Activated naive CD8-positive, alpha-beta T cell treated with anti-CD3 and anti-CD28 coated beads, Interleukin-2, amount 50 U/mL, for 24 hours (primary cell): ENCODE data around the gene RAB40A.

Experiments used
- ATAC-seq: fragments of 150-1000 bp; cut with Tn5 transposase; one replicate; pipeline ENCODE4 v1.10.0; 2021
- DNase-seq: peaks from one replicate; pipeline ENCODE4 v3.0.0; 2021
- H3K27ac Mint-ChIP-seq: one replicate; pipeline ENCODE4 v1.8.0; 2021; ENCODE audit warnings: mild to moderate bottlenecking, mixed read lengths
- H3K27me3 Mint-ChIP-seq: one replicate; pipeline ENCODE4 v1.8.0; 2021; ENCODE audit warnings: mixed read lengths
- H3K36me3 Mint-ChIP-seq: one replicate; pipeline ENCODE4 v1.8.0; 2021; ENCODE audit warnings: low read depth, mixed read lengths
- H3K4me1 Mint-ChIP-seq: one replicate; pipeline ENCODE4 v1.8.0; 2021; ENCODE audit warnings: mixed read lengths
- H3K4me3 Mint-ChIP-seq: one replicate; pipeline ENCODE4 v1.8.0; 2021; ENCODE audit warnings: mild to moderate bottlenecking, moderate library complexity, mixed read lengths
- H3K9me3 Mint-ChIP-seq: one replicate; pipeline ENCODE4 v1.8.0; 2021; ENCODE audit warnings: mixed read lengths

RAB40A gene

DNA sequence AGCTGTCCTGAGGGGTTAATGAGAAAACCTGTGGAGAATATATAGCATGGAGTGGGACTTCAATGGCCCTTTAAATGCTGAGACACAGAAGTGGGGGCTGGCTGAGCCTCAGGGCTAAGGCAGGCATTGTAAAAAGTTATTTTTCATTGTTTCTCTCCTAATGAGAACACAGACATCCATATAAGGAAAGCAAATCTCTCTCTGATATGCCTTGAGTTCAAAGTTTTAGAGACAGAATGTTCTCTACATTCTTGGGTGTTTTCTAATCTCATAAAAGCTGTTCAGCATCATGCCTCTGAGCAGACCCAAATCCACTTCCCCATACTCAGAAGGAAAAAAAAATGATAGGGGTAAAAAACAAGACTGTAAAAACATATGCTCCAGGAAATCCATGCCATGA, 16.8 kb upstream of the RAB40A start:
- DNase-seq (no peak), ATAC-seq (no peak)
- H3K4me3 Mint-ChIP-seq = no peak overlapping the region
- no peak overlapping the region for H3K27ac Mint-ChIP-seq
- H3K27me3 Mint-ChIP-seq = no peaks in the 10 kb centered on the region
- no peaks in the 10 kb centered on the region for H3K36me3 Mint-ChIP-seq
- no peaks in the 10 kb centered on the region for H3K9me3 Mint-ChIP-seq
- H3K4me1 Mint-ChIP-seq = peaks cover 2% of the 10 kb centered on the region

DNA sequence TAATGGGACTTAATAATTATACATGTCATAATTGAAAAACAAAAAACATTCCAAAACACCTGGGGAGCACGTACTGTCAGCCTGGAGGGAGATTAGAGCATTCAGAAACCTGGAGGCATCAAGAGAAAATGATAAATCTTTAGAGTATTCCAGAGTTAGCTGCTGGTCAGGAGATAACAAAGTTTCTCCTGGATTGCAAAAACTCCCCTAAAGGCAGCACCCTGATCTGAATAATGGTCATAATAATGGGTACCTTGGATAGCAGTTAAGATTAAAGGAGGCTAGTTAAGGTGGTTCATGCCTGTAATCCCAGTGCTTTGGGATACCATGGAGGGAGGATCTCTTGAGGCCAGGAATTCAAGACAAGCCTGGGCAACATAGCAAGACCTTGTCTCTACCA, 15.9 kb upstream of the RAB40A start:
- Mint-ChIP-seq H3K27ac (no peak overlapping the region), H3K9me3 (no peaks in the 10 kb centered on the region), H3K4me3 (no peak overlapping the region), H3K36me3 (no peaks in the 10 kb centered on the region), H3K4me1 (peaks cover 2% of the 10 kb centered on the region), H3K27me3 (no peaks in the 10 kb centered on the region)
- DNase-seq = no peak
- no peak for ATAC-seq

DNA sequence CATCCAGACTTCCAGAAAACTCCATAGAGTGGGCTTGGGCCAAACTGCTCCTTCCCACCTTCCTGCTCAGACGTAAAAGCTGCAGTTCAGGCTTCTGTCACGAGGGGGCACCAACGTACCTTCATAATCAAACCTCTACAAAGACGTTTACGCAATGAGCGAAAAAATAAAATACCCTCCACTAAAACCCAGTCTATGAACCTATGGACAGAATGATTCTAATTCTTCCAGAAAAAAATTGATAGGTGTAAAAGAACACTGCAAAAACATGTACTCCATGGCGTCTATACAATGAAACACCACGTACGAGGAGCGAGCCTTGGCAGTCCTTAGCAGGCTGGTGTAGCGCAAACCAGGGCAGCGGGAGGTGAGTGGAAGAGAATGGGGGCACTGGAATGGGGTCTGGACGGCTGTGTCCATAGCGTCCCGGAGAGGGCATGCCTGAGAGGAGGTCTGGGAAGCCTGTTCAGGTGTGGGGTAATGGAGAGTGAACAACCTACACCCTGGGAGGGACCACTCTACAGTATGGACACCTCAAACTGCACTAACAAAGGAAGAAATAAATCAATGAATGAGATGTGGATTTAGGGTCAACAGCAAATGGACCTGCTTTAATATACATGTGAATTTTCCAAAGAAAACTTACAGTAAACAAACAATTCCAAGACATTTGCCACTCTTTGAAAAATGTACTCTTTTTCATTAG, 14.4 kb upstream of the RAB40A start:
- DNase-seq = peak; percentile 70
- Mint-ChIP-seq H3K36me3 (no peaks in the 10 kb centered on the region), H3K4me3 (peak overlapping the region; percentile 54), H3K9me3 (no peaks in the 10 kb centered on the region), H3K27ac (no peak overlapping the region), H3K27me3 (no peaks in the 10 kb centered on the region), H3K4me1 (peaks cover 2% of the 10 kb centered on the region)
- no peak for ATAC-seq

DNA sequence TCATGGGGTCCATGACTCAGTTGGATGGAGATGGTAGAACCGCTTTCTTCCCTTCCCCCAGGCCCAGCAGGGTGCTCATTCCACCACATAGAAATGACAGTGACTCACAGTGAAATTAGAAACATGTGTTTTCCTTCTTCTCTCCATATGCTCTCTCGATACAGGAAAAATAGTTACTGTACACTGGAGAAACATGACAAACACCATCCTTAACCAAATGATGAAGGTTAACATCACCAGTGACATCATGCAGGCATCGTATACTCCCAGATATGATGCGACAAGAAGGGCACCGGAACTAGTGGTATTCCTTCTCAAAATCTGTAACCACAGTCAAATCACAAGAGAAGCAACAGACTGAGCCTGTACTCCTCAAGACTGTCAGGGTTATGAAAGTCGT, 11.7 kb upstream of the RAB40A start:
- ATAC-seq (no peak), DNase-seq (no peak)
- Mint-ChIP-seq H3K9me3 (no peaks in the 10 kb centered on the region), H3K27ac (no peak overlapping the region), H3K4me1 (peaks cover 2% of the 10 kb centered on the region), H3K27me3 (no peaks in the 10 kb centered on the region), H3K36me3 (no peaks in the 10 kb centered on the region), H3K4me3 (no peak overlapping the region)

DNA sequence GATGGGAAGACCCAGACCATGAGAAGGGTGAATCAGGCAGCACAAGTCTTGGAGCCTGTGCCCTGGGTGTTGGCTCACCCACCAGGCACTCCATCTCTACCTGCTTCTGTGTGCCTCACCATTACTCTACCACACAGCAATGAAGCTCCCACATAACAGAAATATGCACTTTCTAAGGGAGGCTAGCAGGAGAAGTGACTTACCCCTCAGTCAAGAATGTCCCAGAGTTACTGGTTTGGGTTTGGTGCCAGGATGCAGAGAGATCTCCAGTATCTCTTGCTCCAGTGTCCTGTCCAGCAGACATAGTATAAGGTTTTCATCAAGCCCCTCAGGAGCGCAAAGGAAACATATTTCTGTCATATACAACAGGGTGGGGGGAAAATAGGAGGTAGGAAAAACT, 11.3 kb upstream of the RAB40A start:
- Mint-ChIP-seq H3K4me3 (no peak overlapping the region), H3K27ac (no peak overlapping the region), H3K9me3 (no peaks in the 10 kb centered on the region), H3K27me3 (no peaks in the 10 kb centered on the region), H3K4me1 (peaks cover 2% of the 10 kb centered on the region), H3K36me3 (no peaks in the 10 kb centered on the region)
- DNase-seq (no peak), ATAC-seq (no peak)

DNA sequence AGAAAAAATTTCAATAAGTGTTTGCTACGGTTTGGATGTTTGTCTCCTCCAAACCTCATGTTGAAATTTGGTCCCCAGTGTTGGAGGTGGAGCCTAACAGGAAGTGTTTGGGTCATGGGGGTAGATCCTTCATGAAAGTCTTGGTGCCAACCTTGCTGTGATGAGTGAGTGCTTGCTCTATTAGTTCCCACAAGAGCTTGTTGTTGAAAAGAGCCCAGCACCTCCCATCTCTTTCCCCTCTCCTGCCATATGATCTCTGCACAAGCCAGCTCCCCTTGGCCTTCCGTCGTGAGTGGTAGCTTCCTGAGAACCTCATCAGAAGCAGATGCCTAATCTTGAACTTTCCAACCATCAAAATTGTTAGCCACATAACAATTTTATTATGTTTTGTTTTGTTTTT, 10.3 kb upstream of the RAB40A start:
- ATAC-seq (no peak), DNase-seq (no peak)
- H3K27ac Mint-ChIP-seq = no peak overlapping the region
- peaks cover 2% of the 10 kb centered on the region for H3K4me1 Mint-ChIP-seq
- H3K4me3 Mint-ChIP-seq = no peak overlapping the region
- no peaks in the 10 kb centered on the region for H3K36me3 Mint-ChIP-seq
- no peaks in the 10 kb centered on the region for H3K27me3 Mint-ChIP-seq
- no peaks in the 10 kb centered on the region for H3K9me3 Mint-ChIP-seq

DNA sequence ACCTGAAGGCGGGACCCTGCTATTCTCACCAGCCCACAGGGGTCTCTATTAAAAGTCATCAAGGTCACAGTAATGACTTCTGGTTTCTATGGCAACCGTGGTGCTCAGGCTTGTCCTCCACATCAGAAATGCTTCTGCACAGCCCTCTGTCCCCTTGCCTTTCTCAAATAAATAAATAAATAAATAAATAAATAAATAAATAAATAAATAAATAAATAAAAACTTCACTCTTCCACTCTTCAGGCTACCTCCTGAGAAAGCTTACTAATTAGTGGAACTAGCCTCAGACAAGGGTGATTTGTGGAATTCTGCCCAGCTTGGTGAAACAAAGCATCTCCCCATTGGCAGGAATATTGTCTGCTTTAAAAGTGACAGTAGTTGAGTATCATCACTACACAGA, 5.5 kb upstream of the RAB40A start:
- H3K36me3 Mint-ChIP-seq = no peaks in the 10 kb centered on the region
- no peak overlapping the region for H3K4me3 Mint-ChIP-seq
- no peaks in the 10 kb centered on the region for H3K27me3 Mint-ChIP-seq
- H3K27ac Mint-ChIP-seq = no peak overlapping the region
- ATAC-seq (no peak), DNase-seq (no peak)
- H3K4me1 Mint-ChIP-seq = no peaks in the 10 kb centered on the region
- H3K9me3 Mint-ChIP-seq = no peaks in the 10 kb centered on the region

DNA sequence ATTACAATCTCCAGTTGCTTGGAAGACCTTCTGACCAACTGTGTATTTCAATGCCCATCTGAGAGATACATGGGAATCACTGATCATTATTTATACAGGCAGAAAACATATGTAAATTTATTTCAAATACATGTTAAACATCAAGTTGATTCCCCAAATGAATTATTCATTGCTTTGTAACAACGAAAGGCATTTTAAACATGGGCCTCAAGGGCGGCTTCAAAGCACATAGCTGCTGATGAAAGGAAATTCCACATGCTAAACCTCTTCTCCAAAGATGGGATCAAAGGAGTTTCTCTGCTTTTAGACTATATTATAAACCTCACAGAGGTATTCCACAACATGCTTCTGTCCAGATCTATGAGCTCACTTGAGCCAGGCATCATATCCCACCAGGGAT, 4.3 kb upstream of the RAB40A start:
- H3K27me3 Mint-ChIP-seq = no peaks in the 10 kb centered on the region
- no peak overlapping the region for H3K4me3 Mint-ChIP-seq
- DNase-seq (no peak), ATAC-seq (no peak)
- H3K27ac Mint-ChIP-seq = no peak overlapping the region
- H3K36me3 Mint-ChIP-seq = no peaks in the 10 kb centered on the region
- no peaks in the 10 kb centered on the region for H3K4me1 Mint-ChIP-seq
- H3K9me3 Mint-ChIP-seq = no peaks in the 10 kb centered on the region

DNA sequence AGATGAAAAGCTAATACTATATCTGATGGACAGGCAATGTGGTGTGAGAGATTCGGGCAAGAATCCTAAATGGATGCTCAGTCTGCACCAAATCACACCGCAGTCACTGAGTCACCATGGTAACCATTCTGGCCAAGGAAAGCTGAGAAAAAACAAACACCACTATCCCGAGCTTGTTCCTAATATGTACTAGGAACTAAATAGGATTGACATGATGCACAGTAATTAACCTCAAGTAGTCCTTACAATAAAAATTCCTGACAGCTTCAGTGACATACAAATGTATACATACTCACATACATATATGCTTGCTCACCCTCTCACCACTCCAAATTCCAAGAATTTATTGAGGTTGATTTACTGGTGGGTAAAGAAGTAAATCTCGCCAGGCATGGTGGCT, 1.1 kb upstream of the RAB40A start:
- H3K27ac Mint-ChIP-seq = no peak overlapping the region
- H3K4me1 Mint-ChIP-seq = no peaks in the 10 kb centered on the region
- no peak overlapping the region for H3K4me3 Mint-ChIP-seq
- no peaks in the 10 kb centered on the region for H3K36me3 Mint-ChIP-seq
- DNase-seq = no peak
- no peak for ATAC-seq
- no peaks in the 10 kb centered on the region for H3K9me3 Mint-ChIP-seq
- H3K27me3 Mint-ChIP-seq = no peaks in the 10 kb centered on the region

DNA sequence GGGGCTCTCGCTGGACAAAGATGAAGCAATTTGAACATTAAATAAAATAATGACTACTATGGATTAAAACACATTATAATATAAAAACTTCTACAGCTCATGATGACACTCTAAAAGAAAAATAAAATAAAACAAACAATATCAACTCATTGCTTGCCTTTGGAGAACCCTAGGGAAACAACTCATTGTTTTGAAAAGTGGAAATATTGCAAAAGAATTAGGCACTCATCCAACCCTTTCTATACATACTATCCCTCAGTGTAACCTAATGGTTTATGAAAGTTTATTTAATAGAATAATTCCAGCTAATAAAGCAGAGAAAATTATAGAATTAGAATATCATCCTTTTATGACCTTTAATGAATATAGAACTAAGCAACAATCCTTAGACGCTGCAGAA, 718 bp downstream of the RAB40A start:
- H3K4me3 Mint-ChIP-seq = no peak overlapping the region
- H3K4me1 Mint-ChIP-seq = no peaks in the 10 kb centered on the region
- no peaks in the 10 kb centered on the region for H3K27me3 Mint-ChIP-seq
- no peak for ATAC-seq
- H3K36me3 Mint-ChIP-seq = no peaks in the 10 kb centered on the region
- H3K27ac Mint-ChIP-seq = no peak overlapping the region
- H3K9me3 Mint-ChIP-seq = no peaks in the 10 kb centered on the region
- no peak for DNase-seq

DNA sequence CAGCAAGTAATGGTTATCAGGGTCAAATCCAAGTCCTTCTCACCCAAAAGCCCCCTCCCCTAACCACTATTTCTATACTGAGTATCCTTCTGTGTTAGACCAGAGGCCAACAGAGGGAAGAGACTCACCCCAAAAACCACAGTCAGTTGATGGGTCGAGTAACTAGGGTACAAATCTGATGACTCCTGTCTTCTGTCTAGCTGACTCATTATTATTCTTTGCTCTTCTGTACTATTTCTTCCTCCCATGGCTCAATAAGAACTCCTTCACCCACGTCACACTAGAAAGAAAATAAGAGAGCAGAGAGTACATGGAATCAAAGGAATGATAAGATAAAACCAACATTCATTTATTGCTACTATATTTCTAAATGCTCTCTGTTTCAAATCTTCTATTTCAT, 2.0 kb downstream of the RAB40A start:
- Mint-ChIP-seq H3K27ac (no peak overlapping the region), H3K9me3 (no peaks in the 10 kb centered on the region), H3K36me3 (no peaks in the 10 kb centered on the region), H3K4me3 (no peak overlapping the region), H3K4me1 (no peaks in the 10 kb centered on the region), H3K27me3 (no peaks in the 10 kb centered on the region)
- ATAC-seq = no peak
- no peak for DNase-seq

DNA sequence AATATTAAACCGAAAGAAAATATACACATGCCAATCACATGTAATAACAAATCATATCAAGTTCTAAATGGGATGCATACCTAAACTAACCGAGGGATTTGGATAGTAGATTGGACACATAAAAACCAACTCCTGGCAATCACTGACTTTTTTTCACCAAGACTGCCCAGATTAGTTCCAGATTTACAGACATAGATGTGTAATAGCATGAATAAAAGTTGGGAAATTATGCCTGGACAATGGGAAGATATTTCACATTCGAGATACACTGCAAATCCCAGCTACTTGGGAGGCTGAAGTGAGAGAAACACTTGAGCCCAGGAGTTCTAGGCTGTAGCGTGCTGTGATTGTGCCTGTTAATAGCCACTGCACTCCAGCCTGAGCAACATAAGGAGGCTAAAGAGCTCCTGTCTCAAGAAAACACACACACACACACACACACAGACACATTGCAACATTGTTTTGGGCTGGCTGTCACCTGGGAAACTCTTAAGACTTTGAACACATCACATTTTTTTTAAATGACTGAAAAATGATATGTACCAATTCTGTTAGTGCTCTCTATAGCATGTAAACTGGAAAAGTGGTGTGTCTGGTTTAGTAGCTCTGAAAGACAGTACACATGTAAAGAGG, 5.7 kb downstream of the RAB40A start:
- Mint-ChIP-seq H3K4me1 (no peaks in the 10 kb centered on the region), H3K27ac (no peak overlapping the region), H3K4me3 (no peak overlapping the region), H3K36me3 (no peaks in the 10 kb centered on the region), H3K9me3 (no peaks in the 10 kb centered on the region), H3K27me3 (no peaks in the 10 kb centered on the region)
- ATAC-seq = no peak
- no peak for DNase-seq

DNA sequence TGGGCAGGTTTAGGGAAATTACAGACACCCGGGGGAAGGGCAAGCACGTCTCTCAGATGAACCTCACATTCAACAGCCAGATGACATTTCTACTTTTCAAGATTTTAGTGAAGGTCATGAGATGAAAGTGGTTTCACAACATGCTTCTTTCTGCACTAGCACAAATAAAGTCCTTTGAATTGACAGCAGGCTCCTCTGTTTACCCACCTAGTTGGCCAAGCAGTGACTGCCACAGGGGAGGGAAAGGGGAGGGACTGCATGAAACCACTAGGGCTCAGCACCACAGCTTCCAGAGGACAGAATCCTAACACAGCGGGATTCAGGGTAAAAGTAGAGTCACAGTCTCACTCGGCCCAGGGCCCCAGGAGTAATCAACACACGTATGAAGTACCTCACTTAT, 6.2 kb downstream of the RAB40A start:
- no peaks in the 10 kb centered on the region for H3K4me1 Mint-ChIP-seq
- H3K36me3 Mint-ChIP-seq = no peaks in the 10 kb centered on the region
- H3K27me3 Mint-ChIP-seq = no peaks in the 10 kb centered on the region
- no peaks in the 10 kb centered on the region for H3K9me3 Mint-ChIP-seq
- DNase-seq (no peak), ATAC-seq (no peak)
- H3K27ac Mint-ChIP-seq = no peak overlapping the region
- no peak overlapping the region for H3K4me3 Mint-ChIP-seq

DNA sequence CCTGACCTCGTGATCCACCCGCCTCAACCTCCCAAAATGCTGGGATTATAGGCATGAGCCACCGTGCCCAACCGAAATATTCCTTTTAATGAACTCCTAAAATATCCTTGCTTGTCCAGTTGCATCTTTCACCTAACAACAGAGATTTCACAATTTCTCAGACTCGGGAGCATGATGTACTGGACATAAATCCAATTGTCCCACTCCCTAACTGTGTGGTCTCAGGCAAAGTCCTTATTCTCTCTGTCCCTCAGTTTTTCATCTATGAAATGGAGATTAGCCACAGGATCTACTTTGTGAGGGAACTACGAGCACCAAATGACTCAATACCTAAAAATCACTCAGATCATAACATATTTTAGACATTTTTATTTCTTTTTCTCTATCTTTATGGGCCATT, 9.3 kb downstream of the RAB40A start:
- no peaks in the 10 kb centered on the region for H3K9me3 Mint-ChIP-seq
- H3K27ac Mint-ChIP-seq = no peak overlapping the region
- no peaks in the 10 kb centered on the region for H3K27me3 Mint-ChIP-seq
- no peaks in the 10 kb centered on the region for H3K4me1 Mint-ChIP-seq
- H3K36me3 Mint-ChIP-seq = no peaks in the 10 kb centered on the region
- ATAC-seq (no peak), DNase-seq (no peak)
- no peak overlapping the region for H3K4me3 Mint-ChIP-seq

DNA sequence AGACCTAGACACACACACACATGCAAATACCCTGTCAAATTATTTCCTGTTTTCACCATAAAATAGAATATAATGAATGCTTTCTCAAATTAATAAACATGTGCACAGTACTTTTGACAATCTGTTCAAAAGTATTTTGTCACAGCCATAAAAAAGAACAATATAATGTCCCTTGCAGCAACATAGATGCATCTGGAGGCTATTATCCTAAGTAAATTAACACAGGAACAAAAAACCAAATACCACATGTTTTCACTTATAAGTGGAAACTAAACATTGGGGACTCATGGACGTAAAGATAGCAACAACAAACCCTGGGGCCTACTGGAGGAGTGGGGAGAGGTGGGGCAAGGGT, 15.5 kb downstream of the RAB40A start:
- no peak for DNase-seq
- H3K4me3 Mint-ChIP-seq = no peak overlapping the region
- H3K36me3 Mint-ChIP-seq = no peaks in the 10 kb centered on the region
- H3K27me3 Mint-ChIP-seq = no peaks in the 10 kb centered on the region
- no peaks in the 10 kb centered on the region for H3K9me3 Mint-ChIP-seq
- ATAC-seq = no peak
- H3K4me1 Mint-ChIP-seq = no peaks in the 10 kb centered on the region
- H3K27ac Mint-ChIP-seq = no peak overlapping the region
